ENCODE results near the gene CMA1.
"Not testable (repeated sequence)": the region's sequence is repeated elsewhere in the genome, so short reads cannot be mapped to it uniquely, and the experiment has no call there.

CMA1 gene

GRCh38 chr14:24475261-24475660, 32.8 kb downstream of the CMA1 start:
- H3K27ac ChIP-seq, result no peak overlapping the region
- no peak for TF ChIP-seq CTCF (conservative IDR thresholded peaks at IDR 0.05)
- no peak for TF ChIP-seq ZFX (IDR thresholded peaks at IDR 0.05)

- no peak overlapping the region for H3K27ac ChIP-seq
- TF ChIP-seq ZFX (IDR thresholded peaks at IDR 0.05), result no peak
- TF ChIP-seq CTCF (conservative IDR thresholded peaks at IDR 0.05), result no peak
Observed at GRCh38 chr14:24473211-24473610, 34.9 kb downstream of the CMA1 start.

- H3K27ac ChIP-seq, result not testable (repeated sequence)
Observed at GRCh38 chr14:24470450-24470849, 37.6 kb downstream of the CMA1 start.

- TF ChIP-seq CTCF (conservative IDR thresholded peaks at IDR 0.05) (no peak), ZFX (IDR thresholded peaks at IDR 0.05) (no peak)
- no peak overlapping the region for H3K27ac ChIP-seq
Observed at GRCh38 chr14:24465805-24466204, 42.3 kb downstream of the CMA1 start.

- no peak overlapping the region for H3K27ac ChIP-seq
- TF ChIP-seq ZFX (IDR thresholded peaks at IDR 0.05) (no peak), CTCF (conservative IDR thresholded peaks at IDR 0.05) (no peak)
Observed at GRCh38 chr14:24465368-24465767, 42.7 kb downstream of the CMA1 start.

GRCh38 chr14:24463884-24464785, 43.9 kb downstream of the CMA1 start:
- TF ChIP-seq ZFX (IDR thresholded peaks at IDR 0.05), result no peak
- no peak for TF ChIP-seq CTCF (conservative IDR thresholded peaks at IDR 0.05)
- H3K27ac ChIP-seq, result no peak overlapping the region

GRCh38 chr14:24463017-24463883, 44.8 kb downstream of the CMA1 start:
- no peak overlapping the region for H3K27ac ChIP-seq
- TF ChIP-seq ZFX (IDR thresholded peaks at IDR 0.05) (no peak), CTCF (conservative IDR thresholded peaks at IDR 0.05) (no peak)
